GM13977 (cell line): Measurements from ENCODE around the gene NFIB.

Source experiments
- DNase-seq: peaks from one replicate; pipeline ENCODE4 v3.0.0; 2012; ENCODE audit warnings: low spot score
- in situ Hi-C: fragments of 300-500 bp; cut with MboI; formaldehyde crosslinking; loops from one replicate; pipeline ENCODE4 v1.12.0; 2022; ENCODE audit warnings: low sequenced_read_pairs, low pct_unique_long_range_greater_than_20kb, mixed read lengths, inconsistent platforms; ENCODE audit not compliant: unreplicated experiment
- TF ChIP-seq, protein P1 (sequence below): IDR thresholded peaks from 2 replicates; pipeline ENCODE4 v1.5.1; 2012; ENCODE audit warnings: mild to moderate bottlenecking, control low read depth; ENCODE audit not compliant: insufficient read depth; ENCODE audit errors: extremely low read depth, missing control alignments

The NFIB gene

DNA sequence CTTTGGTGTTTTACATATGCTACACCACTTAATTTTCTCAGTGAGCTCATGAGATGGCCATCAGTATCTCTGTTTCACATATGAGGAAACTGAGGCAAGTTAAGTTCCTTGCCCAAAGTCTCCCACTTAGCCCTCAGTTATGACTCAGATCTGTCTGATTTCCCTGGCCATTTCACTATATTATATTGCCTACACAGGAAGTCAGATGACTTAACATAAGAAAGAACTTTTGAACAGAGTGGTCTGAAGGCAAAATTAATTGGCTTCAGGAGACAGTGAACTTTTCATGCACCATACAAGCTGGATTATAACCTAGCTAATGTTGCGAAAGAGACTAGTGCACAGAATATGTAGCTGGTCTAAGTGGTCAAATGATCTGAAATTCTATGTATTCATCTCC is 221.6 kb downstream of the NFIB start:
- no peak for DNase-seq
- in situ Hi-C loops, result no loop called here
- TF ChIP-seq, protein P1, sequence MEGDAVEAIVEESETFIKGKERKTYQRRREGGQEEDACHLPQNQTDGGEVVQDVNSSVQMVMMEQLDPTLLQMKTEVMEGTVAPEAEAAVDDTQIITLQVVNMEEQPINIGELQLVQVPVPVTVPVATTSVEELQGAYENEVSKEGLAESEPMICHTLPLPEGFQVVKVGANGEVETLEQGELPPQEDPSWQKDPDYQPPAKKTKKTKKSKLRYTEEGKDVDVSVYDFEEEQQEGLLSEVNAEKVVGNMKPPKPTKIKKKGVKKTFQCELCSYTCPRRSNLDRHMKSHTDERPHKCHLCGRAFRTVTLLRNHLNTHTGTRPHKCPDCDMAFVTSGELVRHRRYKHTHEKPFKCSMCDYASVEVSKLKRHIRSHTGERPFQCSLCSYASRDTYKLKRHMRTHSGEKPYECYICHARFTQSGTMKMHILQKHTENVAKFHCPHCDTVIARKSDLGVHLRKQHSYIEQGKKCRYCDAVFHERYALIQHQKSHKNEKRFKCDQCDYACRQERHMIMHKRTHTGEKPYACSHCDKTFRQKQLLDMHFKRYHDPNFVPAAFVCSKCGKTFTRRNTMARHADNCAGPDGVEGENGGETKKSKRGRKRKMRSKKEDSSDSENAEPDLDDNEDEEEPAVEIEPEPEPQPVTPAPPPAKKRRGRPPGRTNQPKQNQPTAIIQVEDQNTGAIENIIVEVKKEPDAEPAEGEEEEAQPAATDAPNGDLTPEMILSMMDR, result no peak

DNA sequence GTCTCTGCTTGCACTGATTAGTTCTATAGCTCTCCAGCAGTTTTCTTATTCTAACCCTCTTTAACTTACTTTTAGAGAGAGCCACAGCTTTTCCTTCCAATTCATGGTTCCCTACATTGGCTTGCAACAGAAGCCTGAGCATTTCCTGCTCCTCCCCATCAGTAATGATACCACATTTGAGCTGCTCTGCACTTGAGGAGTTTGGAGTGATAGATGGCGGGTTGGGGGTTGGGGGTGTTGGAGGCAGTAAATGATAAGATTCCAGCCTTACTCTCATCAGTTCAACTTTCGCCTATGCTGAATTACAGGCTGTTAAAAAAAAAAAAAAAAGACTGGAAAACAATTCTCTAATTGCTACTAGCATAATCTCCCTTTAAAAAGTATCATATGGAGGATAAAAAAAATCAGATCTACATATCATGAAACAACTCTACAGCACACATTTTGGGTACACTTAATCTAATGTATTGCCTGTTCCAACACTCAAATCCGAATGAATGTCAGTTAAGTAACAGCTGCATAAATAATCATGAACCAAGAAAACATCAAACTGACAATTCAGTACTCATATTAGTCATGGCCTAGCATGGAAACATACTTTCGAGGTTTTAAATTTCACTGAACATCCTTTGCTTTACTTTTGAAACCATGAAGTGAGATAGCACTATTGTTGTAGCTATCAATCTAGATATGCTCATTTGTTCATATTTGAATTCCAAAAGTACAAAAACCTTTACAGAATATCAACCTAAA is 224.7 kb downstream of the NFIB start:
- TF ChIP-seq, protein P1, result no peak
- no peak for DNase-seq
- in situ Hi-C loops, result no loop called here

GRCh38 chr9:14087576-14087975 is 226.4 kb downstream of the NFIB start:
- in situ Hi-C loops, result no loop called here
- no peak for DNase-seq
- TF ChIP-seq, protein P1, result no peak

GRCh38 chr9:14086495-14086894 is 227.4 kb downstream of the NFIB start:
- no peak for DNase-seq
- in situ Hi-C loops, result no loop called here
- TF ChIP-seq, protein P1, result no peak

DNA sequence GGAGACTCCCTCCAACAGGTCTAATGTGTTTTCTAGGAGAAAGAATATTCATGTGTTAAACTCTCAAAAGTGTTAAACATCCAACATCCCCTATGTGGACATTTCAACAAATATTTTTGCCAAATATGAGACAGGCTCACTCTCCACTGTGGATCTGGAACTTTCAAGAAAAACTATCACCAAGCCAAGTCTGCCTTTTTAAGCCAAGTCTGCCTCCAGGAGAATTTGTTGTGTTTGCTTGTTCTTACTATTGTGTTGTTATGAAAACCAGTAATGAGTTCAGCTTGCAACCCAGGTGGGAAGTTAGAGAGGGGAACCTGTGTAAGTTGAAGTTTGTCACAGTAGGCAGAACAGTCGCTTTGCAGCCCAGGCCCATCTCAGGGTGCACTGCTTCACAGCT is 228.1 kb downstream of the NFIB start:
- DNase-seq, result no peak
- in situ Hi-C loops, result no loop called here
- TF ChIP-seq, protein P1, result no peak

- in situ Hi-C loops, result no loop called here
- no peak for DNase-seq
- TF ChIP-seq, protein P1, result no peak
Observed at GRCh38 chr9:14084867-14085266, 229.1 kb downstream of the NFIB start.
